Suppressor macrophage treated with lipopolysaccharide for 4 hours (primary cell): ENCODE measurements around the gene APOE.
"Not testable (repeated sequence)": the region's sequence is repeated elsewhere in the genome, so short reads cannot be mapped to it uniquely, and the experiment has no call there.

Experiments
- DNase-seq: peaks from one replicate; pipeline ENCODE4 v3.0.0-alpha.2; 2020

Gene APOE

GRCh38 chr19:44912854-44913253, 7.3 kb downstream of the APOE start:
- peak; percentile 72 for DNase-seq

GRCh38 chr19:44913512-44914432, 8.2 kb downstream of the APOE start:
- DNase-seq: not testable (repeated sequence)

GRCh38 chr19:44914433-44915206, 9.0 kb downstream of the APOE start, which contains the start of gene APOC1:
TSS of gene APOC1 (plus strand) at chr19:44914608. CDS start at chr19:44914892, 284 bp downstream.
- DNase-seq: peak; percentile 83

- DNase-seq: no peak
Observed at GRCh38 chr19:44924243-44924725, 18.7 kb downstream of the APOE start.

GRCh38 chr19:44925114-44925891, 19.7 kb downstream of the APOE start:
- peak; percentile 86 for DNase-seq

GRCh38 chr19:44926245-44927077, 20.9 kb downstream of the APOE start:
- DNase-seq: not testable (repeated sequence)

GRCh38 chr19:44927746-44928145, 22.1 kb downstream of the APOE start:
- DNase-seq: no peak

GRCh38 chr19:44930088-44930487, 24.5 kb downstream of the APOE start:
- DNase-seq: no peak

GRCh38 chr19:44931541-44931940, 25.9 kb downstream of the APOE start:
- no peak for DNase-seq

GRCh38 chr19:44939668-44940067, 34.1 kb downstream of the APOE start:
- peak; percentile 58 for DNase-seq

GRCh38 chr19:44942067-44942571, 36.5 kb downstream of the APOE start, which contains the start of gene APOC4:
TSS of gene APOC4 (plus strand) at chr19:44942237. CDS start at chr19:44942278, 41 bp downstream.
- no peak for DNase-seq

GRCh38 chr19:44943801-44944249, 38.2 kb downstream of the APOE start:
- DNase-seq: peak; percentile 95

GRCh38 chr19:44947041-44947581, 41.5 kb downstream of the APOE start:
- no peak for DNase-seq

- DNase-seq: no peak
Observed at GRCh38 chr19:44948237-44948636, 42.6 kb downstream of the APOE start.

GRCh38 chr19:44948763-44949374, 43.3 kb downstream of the APOE start:
- no peak for DNase-seq

GRCh38 chr19:44949550-44949949, 44.0 kb downstream of the APOE start:
- no peak for DNase-seq

- peak; percentile 90 for DNase-seq
Observed at GRCh38 chr19:44951179-44952159, 45.9 kb downstream of the APOE start.

GRCh38 chr19:44954278-44954648, 48.7 kb downstream of the APOE start:
- no peak for DNase-seq
